Measurements from ENCODE around the gene SLC9A9.

Gene SLC9A9

DNA sequence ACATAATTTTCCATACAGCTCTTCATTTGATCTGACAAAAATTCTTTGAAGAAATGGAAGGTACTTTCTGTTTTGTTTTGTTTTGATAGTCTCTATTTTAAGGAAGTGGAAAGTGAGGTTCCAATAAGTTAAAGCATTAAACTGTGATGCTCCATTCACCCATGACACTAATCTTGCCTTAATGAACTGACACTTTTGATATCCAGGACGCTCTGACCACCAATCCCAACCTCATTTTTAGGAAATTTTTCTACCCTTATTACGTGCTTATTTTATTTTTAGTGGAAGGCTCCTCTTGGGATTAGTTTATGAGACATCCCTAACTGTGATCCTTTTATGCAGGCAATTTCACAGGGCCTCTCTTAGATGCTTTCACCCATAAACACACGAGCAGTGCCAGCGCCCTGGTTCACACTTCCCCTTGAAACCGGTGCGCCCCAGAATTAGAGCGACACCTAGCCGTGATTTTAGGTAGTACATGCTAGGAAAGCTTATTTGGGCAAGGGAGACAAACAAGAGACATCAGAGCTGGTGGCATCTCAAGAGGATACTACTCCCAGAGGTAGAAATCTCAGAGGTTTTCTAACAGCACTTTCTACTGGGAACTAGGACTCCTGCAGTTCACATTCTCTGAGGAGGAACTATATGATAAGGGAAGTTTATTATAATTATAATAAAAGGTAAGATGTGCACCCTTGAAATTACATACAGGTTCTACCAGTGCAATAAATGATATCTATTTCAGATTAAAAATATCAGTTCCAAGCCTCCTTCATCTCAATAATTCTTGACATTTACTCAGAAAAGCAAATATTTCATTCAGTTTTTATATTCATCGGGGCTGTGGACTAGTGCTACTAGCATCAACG is 173.9 kb downstream of the SLC9A9 start:
- Histone ChIP-seq H3K27me3 (ENCODE audit: control insufficient read depth, insufficient read depth, low read length) (no peaks in the 10 kb centered on the region), H3K27ac (ENCODE audit: low read length) (no peak overlapping the region), H3K4me3 (ENCODE audit: low read length) (no peak overlapping the region), H3K4me1 (ENCODE audit: control insufficient read depth, insufficient read depth, low read length) (no peaks in the 10 kb centered on the region; the same call in 1 of the 2 replicates), H3K36me3 (ENCODE audit: control insufficient read depth, insufficient read depth, low read length) (no peaks in the 10 kb centered on the region), H3K9me3 (ENCODE audit: control insufficient read depth, insufficient read depth, low read length) (no peaks in the 10 kb centered on the region)
- peak; percentile 68 for DNase-seq (ENCODE audit: low read depth, low spot score)
- no CpG with 5 or more reads among the region's 10 CpGs for WGBS (ENCODE audit: insufficient coverage, insufficient read length)

GRCh38 chr3:143672396-143673165 is 175.7 kb downstream of the SLC9A9 start:
- DNase-seq (ENCODE audit: low read depth, low spot score), result no peak
- Histone ChIP-seq H3K27me3 (ENCODE audit: control insufficient read depth, insufficient read depth, low read length) (no peaks in the 10 kb centered on the region), H3K27ac (ENCODE audit: low read length) (no peak overlapping the region), H3K4me3 (ENCODE audit: low read length) (no peak overlapping the region), H3K9me3 (ENCODE audit: control insufficient read depth, insufficient read depth, low read length) (no peaks in the 10 kb centered on the region), H3K36me3 (ENCODE audit: control insufficient read depth, insufficient read depth, low read length) (no peaks in the 10 kb centered on the region), H3K4me1 (ENCODE audit: control insufficient read depth, insufficient read depth, low read length) (no peaks in the 10 kb centered on the region; the same call in 1 of the 2 replicates)
- no CpG with 5 or more reads among the region's 3 CpGs for WGBS (ENCODE audit: insufficient coverage, insufficient read length)

- H3K27me3 ChIP-seq (ENCODE audit: control insufficient read depth, insufficient read depth, low read length), result no peaks in the 10 kb centered on the region
- H3K9me3 ChIP-seq (ENCODE audit: control insufficient read depth, insufficient read depth, low read length), result no peaks in the 10 kb centered on the region
- no peaks in the 10 kb centered on the region; the same call in 1 of the 2 replicates for H3K4me1 ChIP-seq (ENCODE audit: control insufficient read depth, insufficient read depth, low read length)
- no peak overlapping the region for H3K4me3 ChIP-seq (ENCODE audit: low read length)
- DNase-seq (ENCODE audit: low read depth, low spot score), result no peak
- WGBS (ENCODE audit: insufficient coverage, insufficient read length), result no CpG with 5 or more reads among the region's 1 CpG
- H3K27ac ChIP-seq (ENCODE audit: low read length), result no peak overlapping the region
- no peaks in the 10 kb centered on the region for H3K36me3 ChIP-seq (ENCODE audit: control insufficient read depth, insufficient read depth, low read length)
Observed at GRCh38 chr3:143671626-143672025, 176.6 kb downstream of the SLC9A9 start.

- H3K27ac ChIP-seq (ENCODE audit: low read length), result no peak overlapping the region
- no CpG with 5 or more reads among the region's 5 CpGs for WGBS (ENCODE audit: insufficient coverage, insufficient read length)
Observed at GRCh38 chr3:143668924-143669790, 179.1 kb downstream of the SLC9A9 start.

GRCh38 chr3:143668385-143668784 is 179.9 kb downstream of the SLC9A9 start:
- H3K27me3 ChIP-seq (ENCODE audit: control insufficient read depth, insufficient read depth, low read length), result no peaks in the 10 kb centered on the region
- no peaks in the 10 kb centered on the region for H3K36me3 ChIP-seq (ENCODE audit: control insufficient read depth, insufficient read depth, low read length)
- H3K27ac ChIP-seq (ENCODE audit: low read length), result no peak overlapping the region
- no CpG with 5 or more reads among the region's 5 CpGs for WGBS (ENCODE audit: insufficient coverage, insufficient read length)
- H3K9me3 ChIP-seq (ENCODE audit: control insufficient read depth, insufficient read depth, low read length), result no peaks in the 10 kb centered on the region
- DNase-seq (ENCODE audit: low read depth, low spot score), result no peak
- H3K4me3 ChIP-seq (ENCODE audit: low read length), result no peak overlapping the region
- no peaks in the 10 kb centered on the region for H3K4me1 ChIP-seq (ENCODE audit: control insufficient read depth, insufficient read depth, low read length)

More at GRCh38 chr3:143668924-143669790, 179.1 kb downstream of the SLC9A9 start:
- DNase-seq (ENCODE audit: low read depth, low spot score), result no peak
- Histone ChIP-seq H3K36me3 (ENCODE audit: control insufficient read depth, insufficient read depth, low read length) (no peaks in the 10 kb centered on the region), H3K4me3 (ENCODE audit: low read length) (no peak overlapping the region), H3K27me3 (ENCODE audit: control insufficient read depth, insufficient read depth, low read length) (no peaks in the 10 kb centered on the region), H3K4me1 (ENCODE audit: control insufficient read depth, insufficient read depth, low read length) (no peaks in the 10 kb centered on the region), H3K9me3 (ENCODE audit: control insufficient read depth, insufficient read depth, low read length) (no peaks in the 10 kb centered on the region)

DNA sequence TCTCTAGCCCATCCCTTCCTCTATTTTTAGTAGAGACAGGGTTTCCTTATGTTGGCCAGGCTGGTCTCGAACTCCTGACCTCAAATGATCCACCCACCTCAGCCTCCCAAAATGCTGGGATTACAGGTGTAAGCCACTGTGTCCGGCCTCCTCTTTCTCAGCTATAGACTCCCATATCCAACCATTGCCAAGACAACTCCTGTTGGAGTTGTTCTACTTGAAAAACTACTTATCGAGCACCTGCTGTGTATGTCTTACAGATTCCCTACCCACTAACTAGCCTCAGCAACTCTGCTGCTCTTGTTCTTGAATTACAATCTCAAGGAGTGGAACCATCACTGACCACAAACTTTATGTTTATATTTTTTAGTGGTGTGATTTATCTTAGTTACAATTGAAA is 186.6 kb downstream of the SLC9A9 start:
- no peaks in the 10 kb centered on the region for H3K4me1 ChIP-seq (ENCODE audit: control insufficient read depth, insufficient read depth, low read length)
- no peaks in the 10 kb centered on the region for H3K27me3 ChIP-seq (ENCODE audit: control insufficient read depth, insufficient read depth, low read length)
- no CpG with 5 or more reads among the region's 3 CpGs for WGBS (ENCODE audit: insufficient coverage, insufficient read length)
- no peaks in the 10 kb centered on the region for H3K9me3 ChIP-seq (ENCODE audit: control insufficient read depth, insufficient read depth, low read length)
- DNase-seq (ENCODE audit: low read depth, low spot score), result no peak
- H3K4me3 ChIP-seq (ENCODE audit: low read length), result no peak overlapping the region
- no peak overlapping the region for H3K27ac ChIP-seq (ENCODE audit: low read length)
- H3K36me3 ChIP-seq (ENCODE audit: control insufficient read depth, insufficient read depth, low read length), result no peaks in the 10 kb centered on the region

GRCh38 chr3:143658861-143659260 is 189.4 kb downstream of the SLC9A9 start:
- H3K4me3 ChIP-seq (ENCODE audit: low read length), result no peak overlapping the region
- H3K36me3 ChIP-seq (ENCODE audit: control insufficient read depth, insufficient read depth, low read length), result no peaks in the 10 kb centered on the region
- WGBS (ENCODE audit: insufficient coverage, insufficient read length), result no CpG with 5 or more reads among the region's 2 CpGs
- no peak overlapping the region for H3K27ac ChIP-seq (ENCODE audit: low read length)
- no peak for DNase-seq (ENCODE audit: low read depth, low spot score)
- H3K9me3 ChIP-seq (ENCODE audit: control insufficient read depth, insufficient read depth, low read length), result no peaks in the 10 kb centered on the region
- H3K27me3 ChIP-seq (ENCODE audit: control insufficient read depth, insufficient read depth, low read length), result no peaks in the 10 kb centered on the region
- H3K4me1 ChIP-seq (ENCODE audit: control insufficient read depth, insufficient read depth, low read length), result no peaks in the 10 kb centered on the region

DNA sequence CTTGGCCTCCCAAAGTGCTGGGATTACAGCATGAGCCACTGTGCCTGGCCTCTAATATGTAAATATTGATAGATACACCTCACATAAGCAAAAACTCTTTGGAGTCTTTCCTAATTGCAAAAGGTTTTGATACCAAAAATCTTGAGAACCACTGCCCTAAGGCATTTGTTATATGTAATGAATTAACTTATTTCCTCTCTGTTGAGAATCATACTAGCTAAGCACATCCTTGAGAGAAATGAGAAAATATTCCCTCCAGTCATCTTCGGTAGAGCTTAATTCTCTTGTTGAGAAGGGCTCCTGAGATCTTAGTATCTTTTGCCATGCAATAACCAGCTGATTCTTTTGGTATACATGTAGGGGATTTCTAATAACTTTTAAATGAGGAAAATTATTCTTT is 190.2 kb downstream of the SLC9A9 start:
- WGBS (ENCODE audit: insufficient coverage, insufficient read length), result no CpG with 5 or more reads among the region's 1 CpG

GRCh38 chr3:143657391-143657790 is 190.9 kb downstream of the SLC9A9 start:
- DNase-seq (ENCODE audit: low read depth, low spot score), result no peak
- Histone ChIP-seq H3K27me3 (ENCODE audit: control insufficient read depth, insufficient read depth, low read length) (no peaks in the 10 kb centered on the region), H3K9me3 (ENCODE audit: control insufficient read depth, insufficient read depth, low read length) (no peaks in the 10 kb centered on the region), H3K27ac (ENCODE audit: low read length) (no peak overlapping the region), H3K36me3 (ENCODE audit: control insufficient read depth, insufficient read depth, low read length) (no peaks in the 10 kb centered on the region), H3K4me3 (ENCODE audit: low read length) (no peak overlapping the region), H3K4me1 (ENCODE audit: control insufficient read depth, insufficient read depth, low read length) (no peaks in the 10 kb centered on the region)

More for the DNA sequence above, 190.2 kb downstream of the SLC9A9 start:
- Histone ChIP-seq H3K27ac (ENCODE audit: low read length) (no peak overlapping the region), H3K4me3 (ENCODE audit: low read length) (no peak overlapping the region), H3K27me3 (ENCODE audit: control insufficient read depth, insufficient read depth, low read length) (no peaks in the 10 kb centered on the region), H3K9me3 (ENCODE audit: control insufficient read depth, insufficient read depth, low read length) (no peaks in the 10 kb centered on the region), H3K36me3 (ENCODE audit: control insufficient read depth, insufficient read depth, low read length) (no peaks in the 10 kb centered on the region), H3K4me1 (ENCODE audit: control insufficient read depth, insufficient read depth, low read length) (no peaks in the 10 kb centered on the region)
- no peak for DNase-seq (ENCODE audit: low read depth, low spot score)

- Histone ChIP-seq H3K27ac (ENCODE audit: low read length) (no peak overlapping the region), H3K4me3 (ENCODE audit: low read length) (no peak overlapping the region), H3K27me3 (ENCODE audit: control insufficient read depth, insufficient read depth, low read length) (no peaks in the 10 kb centered on the region), H3K4me1 (ENCODE audit: control insufficient read depth, insufficient read depth, low read length) (no peaks in the 10 kb centered on the region), H3K36me3 (ENCODE audit: control insufficient read depth, insufficient read depth, low read length) (no peaks in the 10 kb centered on the region), H3K9me3 (ENCODE audit: control insufficient read depth, insufficient read depth, low read length) (no peaks in the 10 kb centered on the region)
- no CpG with 5 or more reads among the region's 3 CpGs for WGBS (ENCODE audit: insufficient coverage, insufficient read length)
- DNase-seq (ENCODE audit: low read depth, low spot score), result no peak
Observed at GRCh38 chr3:143654906-143655305, 193.4 kb downstream of the SLC9A9 start.
